Putamen (tissue), 1 donor: ENCODE data around the gene TMEM8B.
A peak's percentile ranks its signal among the peaks of the same experiment; 100 is the strongest.
"Not testable (repeated sequence)": the region's sequence is repeated elsewhere in the genome, so short reads cannot be mapped to it uniquely, and the experiment has no call there.

Experiments used
- DNase-seq: peaks from one replicate; pipeline ENCODE4 v3.0.0-alpha.2; 2016; ENCODE audit warnings: low spot score

The TMEM8B gene

GRCh38 chr9:35868933-35869332, 39.9 kb downstream of the TMEM8B start:
- DNase-seq: no peak

GRCh38 chr9:35869621-35870216, 40.7 kb downstream of the TMEM8B start:
- no peak for DNase-seq

GRCh38 chr9:35870351-35870923, 41.4 kb downstream of the TMEM8B start, which contains the start of gene OR13J1:
Gene OR13J1 (minus strand): TSS chr9:35870401. CDS start chr9:35870401, 0 bp downstream.
- no peak for DNase-seq

- no peak for DNase-seq
Observed at GRCh38 chr9:35871545-35871944, 42.5 kb downstream of the TMEM8B start.

- DNase-seq: no peak
Observed at GRCh38 chr9:35872505-35872904, 43.5 kb downstream of the TMEM8B start.

- peak; percentile 71 for DNase-seq
Observed at GRCh38 chr9:35882263-35882848, 53.3 kb downstream of the TMEM8B start.

- no peak for DNase-seq
Observed at GRCh38 chr9:35882996-35883395, 54.0 kb downstream of the TMEM8B start.

- not testable (repeated sequence) for DNase-seq
Observed at GRCh38 chr9:35884908-35885307, 55.9 kb downstream of the TMEM8B start.

GRCh38 chr9:35891646-35892045, 62.6 kb downstream of the TMEM8B start:
- DNase-seq: no peak

- DNase-seq: no peak
Observed at GRCh38 chr9:35892051-35892450, 63.0 kb downstream of the TMEM8B start.

- no peak for DNase-seq
Observed at GRCh38 chr9:35896570-35896969, 67.5 kb downstream of the TMEM8B start.

GRCh38 chr9:35897376-35898099, 68.5 kb downstream of the TMEM8B start:
- not testable (repeated sequence) for DNase-seq

- DNase-seq: no peak
Observed at GRCh38 chr9:35898337-35898736, 69.3 kb downstream of the TMEM8B start.

GRCh38 chr9:35899021-35899420, 70.0 kb downstream of the TMEM8B start:
- no peak for DNase-seq

GRCh38 chr9:35903049-35903448, 74.0 kb downstream of the TMEM8B start:
- no peak for DNase-seq

GRCh38 chr9:35904338-35904737, 75.3 kb downstream of the TMEM8B start:
- DNase-seq: no peak

- DNase-seq: no peak
Observed at GRCh38 chr9:35905051-35905781, 76.2 kb downstream of the TMEM8B start.

GRCh38 chr9:35905912-35906679, 77.1 kb downstream of the TMEM8B start, which contains the start of gene HRCT1:
Gene HRCT1 (plus strand): TSS chr9:35906202. CDS start chr9:35906288, 86 bp downstream.
- DNase-seq: peak; percentile 26

- no peak for DNase-seq
Observed at GRCh38 chr9:35906923-35907699, 78.1 kb downstream of the TMEM8B start.

- DNase-seq: no peak
Observed at GRCh38 chr9:35907711-35908503, 78.9 kb downstream of the TMEM8B start.
